NCI-H146 treated with DMSO at 0.1 percent for 48 hours (cell line): ENCODE results near the gene NR6A1.
"Not testable (repeated sequence)": the region's sequence is repeated elsewhere in the genome, so short reads cannot be mapped to it uniquely, and the experiment has no call there.

Source experiments
- DNase-seq: peaks from one replicate; lab custom pipeline; 2025; ENCODE audit not compliant: unreplicated experiment; lab: John Stamatoyannopoulos, UW

NR6A1 gene

GRCh38 chr9:124778575-124779367 lies 7.7 kb upstream of the NR6A1 start:
- no peak for DNase-seq

- peak; percentile 4 for DNase-seq
These were observed 6.0 kb upstream of the NR6A1 start, which contains the start of gene OLFML2A for GRCh38 chr9:124776954-124777648. Gene OLFML2A (plus strand): TSS chr9:124777133. CDS start chr9:124777271, 138 bp downstream.

GRCh38 chr9:124776618-124776953 lies 5.5 kb upstream of the NR6A1 start:
- DNase-seq: no peak

GRCh38 chr9:124774129-124774978 lies 3.2 kb upstream of the NR6A1 start:
- peak; percentile 36 for DNase-seq

- no peak for DNase-seq
These were observed 2.5 kb upstream of the NR6A1 start for GRCh38 chr9:124773473-124774128.

- not testable (repeated sequence) for DNase-seq
These were observed 1.8 kb upstream of the NR6A1 start for GRCh38 chr9:124772877-124773276.

GRCh38 chr9:124771867-124772679 lies 962 bp upstream of the NR6A1 start:
- peak; percentile 31 for DNase-seq

- no peak for DNase-seq
These were observed 621 bp downstream of the NR6A1 start for GRCh38 chr9:124770359-124771020.

GRCh38 chr9:124769549-124770358 lies 1.4 kb downstream of the NR6A1 start:
- peak; percentile 15 for DNase-seq

- no peak for DNase-seq
These were observed 2.2 kb downstream of the NR6A1 start for GRCh38 chr9:124768750-124769548.

GRCh38 chr9:124768334-124768733 lies 2.8 kb downstream of the NR6A1 start:
- DNase-seq: no peak

- DNase-seq: no peak
These were observed 3.3 kb downstream of the NR6A1 start for GRCh38 chr9:124767821-124768220.

- DNase-seq: no peak
These were observed 4.1 kb downstream of the NR6A1 start for GRCh38 chr9:124766815-124767554.

- no peak for DNase-seq
These were observed 4.8 kb downstream of the NR6A1 start for GRCh38 chr9:124766326-124766725.

- DNase-seq: no peak
These were observed 5.7 kb downstream of the NR6A1 start for GRCh38 chr9:124765439-124765835.

GRCh38 chr9:124764774-124765438 lies 6.2 kb downstream of the NR6A1 start:
- DNase-seq: no peak

- DNase-seq: no peak
These were observed 8.5 kb downstream of the NR6A1 start for GRCh38 chr9:124762633-124763032.
